NCI-H774 (cell line): Measurements from ENCODE around the gene GRIK4.
"Not testable (repeated sequence)": the region's sequence is repeated elsewhere in the genome, so short reads cannot be mapped to it uniquely, and the experiment has no call there.

Experiments
- DNase-seq: peaks from one replicate; lab custom pipeline; 2025; lab: John Stamatoyannopoulos, UW

GRIK4 gene

DNA sequence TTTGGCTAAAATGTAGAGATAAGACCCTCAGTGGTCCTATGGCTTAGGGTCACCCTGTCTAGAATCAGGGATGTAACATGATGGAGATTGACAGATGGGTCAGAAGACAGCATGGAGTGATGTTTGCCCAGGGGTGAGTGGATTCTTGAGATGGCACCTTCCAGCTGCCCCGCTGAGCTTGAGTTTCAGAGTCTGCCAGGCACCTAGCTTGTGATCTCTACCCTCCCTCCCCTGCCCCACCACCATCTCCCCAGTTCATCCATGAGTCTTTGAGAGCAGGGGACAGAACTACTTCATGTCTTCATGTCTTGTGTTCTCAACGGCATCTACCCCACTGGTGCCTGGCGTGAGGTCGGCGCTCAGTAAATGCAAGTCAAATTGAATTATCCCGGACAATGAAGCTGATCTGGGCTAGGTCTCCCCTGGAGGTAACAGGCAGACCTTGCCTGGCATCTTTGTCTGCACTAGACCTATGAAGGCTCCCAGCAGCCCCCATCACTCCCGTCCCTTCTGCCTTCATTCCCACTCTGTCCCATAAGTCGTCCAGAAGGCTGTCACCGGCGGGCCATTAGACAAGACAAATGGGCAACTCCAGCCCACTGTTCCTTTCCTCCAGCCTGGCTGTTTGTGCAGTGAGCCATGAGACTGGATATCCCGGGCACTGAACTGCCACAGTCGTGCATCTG is 273.2 kb downstream of the GRIK4 start:
- no peak for DNase-seq

GRCh38 chr11:120785576-120785975 is 274.0 kb downstream of the GRIK4 start:
- DNase-seq, result no peak

- no peak for DNase-seq
Measured at GRCh38 chr11:120786206-120786735, 274.7 kb downstream of the GRIK4 start.

DNA sequence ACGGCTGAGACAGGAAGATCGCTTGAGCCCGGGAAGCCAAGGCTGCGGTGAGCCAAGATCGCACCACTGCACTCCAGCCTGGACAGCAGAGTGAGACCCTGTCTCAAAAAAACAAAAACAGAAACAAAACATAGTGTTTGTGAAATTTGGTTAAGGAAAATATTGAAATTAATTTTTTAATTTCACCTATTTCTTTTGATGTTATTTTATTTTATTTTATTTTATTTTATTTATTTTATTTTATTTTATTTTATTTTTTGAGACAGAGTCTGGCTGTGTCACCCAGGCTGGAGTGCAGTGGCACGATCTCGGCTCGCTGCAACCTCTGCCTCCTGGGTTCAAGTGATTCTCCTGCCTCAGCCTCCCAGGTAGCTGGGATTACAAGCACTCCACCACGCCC is 275.7 kb downstream of the GRIK4 start:
- DNase-seq, result not testable (repeated sequence)

DNA sequence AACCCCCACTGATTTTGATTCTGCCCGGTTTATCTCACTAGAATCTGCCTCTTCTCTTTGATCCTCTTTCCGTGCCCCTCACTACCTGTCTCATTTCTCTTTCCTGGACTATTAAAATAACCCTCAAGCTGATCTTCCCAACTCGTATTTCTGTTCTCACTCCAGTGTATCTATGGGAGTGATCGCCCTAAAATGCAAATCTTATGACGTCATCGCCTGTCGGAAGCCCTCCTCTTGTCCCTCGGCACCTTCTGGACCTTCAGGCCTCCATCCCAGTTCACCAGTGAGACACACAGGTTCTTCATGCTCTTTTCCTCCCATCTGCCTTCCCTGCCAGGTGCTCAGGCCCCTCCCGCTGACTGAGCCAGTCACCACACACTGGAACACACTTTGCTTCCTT is 277.8 kb downstream of the GRIK4 start:
- no peak for DNase-seq

DNA sequence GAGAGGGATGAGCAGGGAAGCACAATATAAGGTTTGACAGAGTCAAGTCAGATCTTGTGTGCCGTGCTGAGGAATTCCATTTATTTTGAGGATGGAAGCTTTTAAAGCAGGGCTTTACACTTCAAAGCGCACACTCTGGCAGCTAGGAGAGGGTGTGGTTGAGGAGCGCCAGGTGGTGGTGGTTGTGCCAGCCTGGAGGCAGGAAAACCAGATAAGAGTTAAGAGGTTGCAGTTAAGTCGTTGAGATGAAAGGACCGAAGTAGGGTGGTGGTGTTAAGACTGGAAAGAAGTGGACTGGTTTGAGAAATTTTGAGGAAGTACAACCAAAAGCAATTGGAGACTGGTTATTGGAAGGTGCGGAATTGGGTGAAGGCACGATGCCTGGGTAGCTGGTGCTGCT is 280.8 kb downstream of the GRIK4 start:
- no peak for DNase-seq

DNA sequence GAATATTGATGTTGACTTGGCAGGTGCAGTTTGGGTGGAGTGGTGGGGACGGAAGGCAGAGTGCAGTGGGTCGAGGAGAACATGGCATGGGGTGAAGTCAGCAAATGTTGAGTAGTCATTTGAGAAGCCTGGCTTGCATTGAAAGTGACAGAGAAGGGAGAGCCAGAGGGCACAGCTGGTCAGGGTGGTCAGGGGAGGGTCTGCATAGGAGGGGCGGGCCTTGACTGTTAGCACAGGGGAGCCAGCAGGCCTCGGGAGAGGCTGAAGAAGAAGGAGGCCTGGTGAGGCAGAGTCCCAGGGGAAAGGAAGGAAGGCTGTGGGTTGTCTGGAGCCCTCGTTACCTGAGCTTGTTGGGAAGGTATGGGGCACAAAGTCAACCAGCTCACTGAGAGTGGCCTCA is 281.6 kb downstream of the GRIK4 start:
- DNase-seq, result no peak

DNA sequence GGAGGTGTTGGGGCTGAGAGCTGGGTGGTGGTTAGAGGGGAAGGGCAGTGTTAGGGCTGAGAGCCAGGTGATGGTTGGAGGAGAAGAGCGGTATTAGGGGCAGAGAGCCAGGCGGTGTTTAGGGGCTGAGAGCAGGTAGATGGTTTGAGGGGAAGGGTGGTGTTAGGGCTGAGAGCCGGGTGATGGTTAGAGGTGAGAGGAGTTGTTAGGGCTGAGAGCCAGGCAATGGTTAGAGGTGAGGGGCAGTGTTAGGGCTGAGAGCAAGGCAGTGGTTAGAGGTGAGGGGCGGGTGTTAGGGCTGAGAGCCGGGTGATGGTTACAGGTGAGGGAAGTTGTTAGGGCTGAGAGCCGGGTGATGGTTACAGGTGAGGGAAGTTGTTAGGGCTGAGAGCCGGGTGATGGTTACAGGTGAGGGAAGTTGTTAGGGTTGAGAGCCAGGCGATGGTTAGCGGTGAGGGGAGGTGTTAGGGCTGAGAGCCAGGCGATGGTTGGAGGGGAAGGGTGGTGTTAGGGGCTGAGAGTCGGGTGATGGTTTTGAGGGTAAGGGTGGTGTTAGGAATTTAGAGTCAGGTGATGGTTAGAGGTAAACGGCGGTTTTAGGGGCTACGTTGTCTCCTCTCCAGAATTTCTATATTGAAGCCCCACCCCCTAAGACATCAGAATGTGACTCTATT is 282.4 kb downstream of the GRIK4 start:
- DNase-seq, result no peak

GRCh38 chr11:120794748-120795147 is 283.2 kb downstream of the GRIK4 start:
- no peak for DNase-seq

GRCh38 chr11:120795185-120795584 is 283.6 kb downstream of the GRIK4 start:
- no peak for DNase-seq

DNA sequence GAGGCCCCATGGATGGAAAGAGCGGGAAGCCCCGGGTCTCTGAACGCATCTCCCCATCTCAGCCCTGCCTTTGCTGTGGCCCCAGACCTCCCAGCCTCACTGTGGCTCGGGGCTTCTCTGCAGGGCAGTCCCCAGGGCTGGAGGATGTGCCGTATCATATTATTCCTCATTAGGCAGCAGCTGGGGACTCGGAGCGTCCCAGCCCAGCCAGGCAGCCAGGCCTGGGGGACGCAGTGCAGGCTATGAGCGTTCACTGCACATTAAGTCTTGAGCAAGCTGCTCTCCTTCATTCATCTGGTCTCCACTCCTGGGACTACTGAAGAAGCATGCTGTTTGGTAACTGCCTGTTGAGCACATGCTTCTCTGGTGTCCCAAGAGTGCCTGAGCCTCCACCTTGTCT is 285.6 kb downstream of the GRIK4 start:
- no peak for DNase-seq

DNA sequence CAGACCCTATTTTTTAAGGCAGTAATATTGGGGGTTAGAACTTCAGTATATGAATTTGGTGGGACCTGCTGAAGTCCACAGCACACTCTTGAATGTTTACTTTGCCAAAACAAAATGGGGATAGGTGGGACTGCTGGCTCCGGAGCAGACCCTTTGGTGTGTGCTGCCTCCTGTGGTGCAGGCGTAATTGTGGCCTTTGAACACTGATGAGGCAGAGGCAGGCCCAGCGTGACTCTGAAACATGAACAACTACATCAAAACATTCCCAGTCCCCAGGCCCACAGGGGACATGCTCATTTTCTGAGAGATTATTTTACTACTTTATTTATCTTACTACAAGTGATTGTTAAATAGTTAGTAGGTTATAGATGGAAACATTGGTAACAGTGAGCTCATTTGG is 287.3 kb downstream of the GRIK4 start:
- DNase-seq, result no peak

DNA sequence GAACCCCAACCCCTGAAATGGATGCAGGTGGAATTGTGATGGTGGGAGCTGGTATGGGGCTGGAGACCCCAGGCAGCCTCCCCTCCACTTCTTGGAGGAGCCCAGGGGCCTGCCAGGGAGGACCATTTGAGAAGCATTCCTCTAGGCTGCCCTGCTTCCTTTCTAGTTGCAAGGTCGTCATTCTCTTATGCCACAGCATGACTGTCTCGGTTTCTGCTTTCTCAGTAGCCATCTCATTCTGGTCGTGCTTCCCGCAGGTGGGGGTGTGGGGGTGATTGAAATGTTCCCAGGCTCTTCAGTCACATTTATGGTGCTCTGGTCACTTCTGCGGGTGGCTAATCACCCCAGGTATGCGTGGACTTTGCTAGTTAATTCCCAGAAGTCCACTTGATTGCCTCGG is 288.7 kb downstream of the GRIK4 start:
- DNase-seq, result no peak

- DNase-seq, result peak; percentile 56
Measured at GRCh38 chr11:120801801-120802689, 290.5 kb downstream of the GRIK4 start.

DNA sequence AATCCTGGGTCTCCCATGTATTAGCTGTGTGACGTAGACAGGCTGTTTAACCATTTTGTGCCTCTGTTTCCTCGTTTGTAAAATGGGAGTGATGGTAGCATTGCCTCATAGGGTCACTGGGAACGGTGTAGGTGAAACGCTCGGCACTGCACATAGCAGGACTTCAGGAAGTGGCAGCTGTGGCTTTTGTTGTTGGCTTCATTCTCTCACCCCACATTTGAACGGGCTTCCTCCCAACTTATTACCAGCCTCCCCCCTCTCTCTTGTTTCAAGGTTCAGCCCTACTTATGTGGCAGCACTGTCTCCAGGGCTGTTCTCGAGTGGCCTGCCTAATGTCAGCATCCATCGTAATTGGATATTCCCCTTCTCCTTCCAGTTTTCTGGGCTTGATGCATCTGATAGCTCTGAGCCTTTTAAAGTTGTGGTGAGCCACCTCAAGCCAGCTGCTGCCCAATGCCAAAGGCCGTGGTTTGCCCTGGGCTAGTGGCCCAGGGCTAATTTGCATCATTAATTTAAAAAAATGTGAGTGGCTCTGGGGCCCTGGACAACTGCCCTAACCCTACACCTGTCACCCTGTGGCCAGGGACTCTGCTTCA is 294.5 kb downstream of the GRIK4 start:
- DNase-seq, result no peak

GRCh38 chr11:120807414-120808150 is 296.0 kb downstream of the GRIK4 start:
- DNase-seq, result no peak

GRCh38 chr11:120808616-120809050 is 297.1 kb downstream of the GRIK4 start:
- DNase-seq, result no peak

- no peak for DNase-seq
Measured at GRCh38 chr11:120810251-120810650, 298.7 kb downstream of the GRIK4 start.

DNA sequence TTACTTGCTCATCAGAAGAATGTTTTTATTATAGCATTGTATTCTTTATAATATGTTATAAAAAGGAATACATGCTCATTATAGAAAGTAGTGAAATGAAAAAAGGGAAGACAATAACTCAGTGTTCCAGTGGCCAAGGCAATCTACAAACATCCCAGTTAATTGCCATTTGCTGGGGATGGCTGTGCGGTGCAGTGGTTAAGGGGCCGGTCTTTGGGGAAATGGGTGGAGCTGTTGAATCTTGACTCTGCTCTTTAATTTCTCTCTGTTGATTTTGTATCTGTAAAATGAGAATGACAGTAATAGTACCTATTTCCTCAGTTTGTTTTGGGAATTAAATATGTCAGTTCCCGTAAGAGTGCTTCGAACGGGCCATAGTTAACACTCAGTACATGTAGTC is 299.7 kb downstream of the GRIK4 start:
- DNase-seq, result no peak

DNA sequence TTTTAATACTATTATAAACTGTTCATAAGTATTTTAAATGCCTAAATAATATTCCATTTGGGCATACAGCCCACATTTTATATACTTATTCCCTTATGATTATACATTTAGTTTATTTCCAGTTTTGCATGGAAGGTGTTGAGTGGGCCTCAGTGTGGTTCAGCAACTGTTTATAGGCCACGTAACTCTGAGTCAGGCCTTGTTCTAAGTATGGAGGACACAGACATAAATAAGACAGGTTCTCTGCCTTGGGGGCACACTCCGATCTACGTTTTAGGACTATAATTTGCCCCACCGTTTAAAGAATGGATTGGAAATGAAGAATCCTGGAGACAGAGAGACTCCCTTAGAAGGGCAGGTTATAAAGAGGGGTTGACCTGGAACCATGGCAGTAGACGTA is 300.2 kb downstream of the GRIK4 start:
- DNase-seq, result no peak

DNA sequence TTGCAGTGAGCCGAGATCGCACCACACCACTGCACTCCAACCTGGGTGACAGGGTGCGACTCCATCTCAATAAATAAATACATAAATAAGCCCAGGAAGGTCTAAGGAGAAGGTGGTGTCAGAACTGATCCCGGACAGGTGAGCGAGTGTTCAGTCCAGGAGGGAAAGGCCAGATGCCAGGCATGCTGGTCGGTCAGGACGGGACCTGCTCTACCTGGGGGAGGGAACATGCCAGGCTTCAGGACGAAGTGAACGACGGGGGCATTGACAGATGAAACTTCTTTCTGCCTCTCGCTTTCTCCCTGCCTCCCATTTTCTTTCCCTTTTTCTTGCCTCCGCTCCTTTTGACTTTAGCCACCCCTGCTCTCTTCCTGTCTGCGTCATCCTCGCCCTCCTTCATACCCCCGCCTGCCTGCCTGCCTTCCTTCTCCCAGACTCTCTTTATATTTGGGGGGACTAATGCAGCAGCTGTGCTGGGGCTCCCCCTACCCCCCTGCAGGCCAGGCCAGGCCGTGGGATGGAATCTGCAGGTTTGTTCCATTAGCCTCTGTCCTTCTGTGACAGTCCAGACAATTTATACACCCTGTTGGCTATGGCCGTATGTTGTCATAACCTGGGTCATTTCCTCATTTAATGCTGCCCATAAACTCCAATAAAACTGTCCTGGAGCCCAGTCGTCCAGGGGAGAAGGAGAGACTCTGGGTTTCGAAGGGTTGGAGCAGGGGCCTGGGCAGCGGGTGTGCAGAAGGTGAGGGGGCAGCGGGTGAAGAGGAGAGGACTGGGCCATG is 303.2 kb downstream of the GRIK4 start:
- no peak for DNase-seq
